HTERT RPE-1 (cell line): ENCODE measurements around the gene HSPA1B.
"Not testable (repeated sequence)": the region's sequence is repeated elsewhere in the genome, so short reads cannot be mapped to it uniquely, and the experiment has no call there.

Source experiments
- in situ Hi-C: fragments of 300-500 bp; cut with MboI; formaldehyde crosslinking; loops from 4 replicates; pipeline ENCODE4 v1.14.3; 2020; ENCODE audit warnings: low sequenced_read_pairs

Gene HSPA1B

DNA sequence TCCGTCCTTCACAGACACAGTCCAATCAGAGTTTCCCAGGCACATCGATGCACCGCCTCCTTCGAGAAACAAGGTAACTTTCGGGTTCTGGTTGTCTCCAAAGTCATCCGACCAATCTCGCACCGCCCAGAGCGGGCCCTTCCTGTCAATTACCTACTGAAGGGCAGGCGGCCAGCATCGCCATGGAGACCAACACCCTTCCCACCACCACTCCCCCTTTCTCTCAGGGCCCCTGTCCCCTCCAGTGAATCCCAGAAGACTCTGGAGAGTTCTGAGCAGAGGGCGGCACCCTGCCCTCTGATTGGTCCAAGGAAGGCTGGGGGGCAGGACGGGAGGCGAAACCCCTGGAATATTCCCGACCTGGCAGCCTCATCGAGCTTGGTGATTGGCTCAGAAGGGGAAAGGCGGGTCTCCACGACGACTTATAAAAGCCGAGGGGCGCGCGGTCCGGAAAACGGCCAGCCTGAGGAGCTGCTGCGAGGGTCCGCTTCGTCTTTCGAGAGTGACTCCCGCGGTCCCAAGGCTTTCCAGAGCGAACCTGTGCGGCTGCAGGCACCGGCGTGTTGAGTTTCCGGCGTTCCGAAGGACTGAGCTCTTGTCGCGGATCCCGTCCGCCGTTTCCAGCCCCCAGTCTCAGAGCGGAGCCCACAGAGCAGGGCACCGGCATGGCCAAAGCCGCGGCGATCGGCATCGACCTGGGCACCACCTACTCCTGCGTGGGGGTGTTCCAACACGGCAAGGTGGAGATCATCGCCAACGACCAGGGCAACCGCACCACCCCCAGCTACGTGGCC is at the start of gene HSPA1B:
Gene HSPA1B, plus strand, starts transcription at position 453 of the 794 bp plus-strand sequence. Its CDS starts 213 bp downstream, at position 666.
- in situ Hi-C loops: no loop called here

DNA sequence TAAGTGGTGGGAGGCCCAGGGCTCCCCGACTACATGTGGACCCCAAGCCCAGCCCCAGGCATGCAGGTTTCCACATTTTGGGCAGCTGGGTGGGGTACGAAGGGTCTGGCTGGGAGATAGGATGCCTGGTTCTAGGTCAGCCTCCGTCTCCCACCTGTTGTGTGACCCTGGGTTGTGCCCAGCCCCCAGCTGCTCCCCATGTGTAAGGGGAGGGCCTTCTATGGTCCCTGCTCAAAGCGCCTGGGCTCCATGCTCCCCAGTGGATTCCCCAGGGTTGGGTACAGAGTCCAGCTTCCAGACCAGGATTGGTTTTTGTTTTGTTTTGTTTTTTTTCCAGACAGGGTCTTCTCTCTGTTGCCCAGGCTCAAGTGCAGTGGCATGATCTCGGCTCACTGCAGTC is 49.3 kb upstream of the HSPA1B start:
- in situ Hi-C loops: no loop called here

DNA sequence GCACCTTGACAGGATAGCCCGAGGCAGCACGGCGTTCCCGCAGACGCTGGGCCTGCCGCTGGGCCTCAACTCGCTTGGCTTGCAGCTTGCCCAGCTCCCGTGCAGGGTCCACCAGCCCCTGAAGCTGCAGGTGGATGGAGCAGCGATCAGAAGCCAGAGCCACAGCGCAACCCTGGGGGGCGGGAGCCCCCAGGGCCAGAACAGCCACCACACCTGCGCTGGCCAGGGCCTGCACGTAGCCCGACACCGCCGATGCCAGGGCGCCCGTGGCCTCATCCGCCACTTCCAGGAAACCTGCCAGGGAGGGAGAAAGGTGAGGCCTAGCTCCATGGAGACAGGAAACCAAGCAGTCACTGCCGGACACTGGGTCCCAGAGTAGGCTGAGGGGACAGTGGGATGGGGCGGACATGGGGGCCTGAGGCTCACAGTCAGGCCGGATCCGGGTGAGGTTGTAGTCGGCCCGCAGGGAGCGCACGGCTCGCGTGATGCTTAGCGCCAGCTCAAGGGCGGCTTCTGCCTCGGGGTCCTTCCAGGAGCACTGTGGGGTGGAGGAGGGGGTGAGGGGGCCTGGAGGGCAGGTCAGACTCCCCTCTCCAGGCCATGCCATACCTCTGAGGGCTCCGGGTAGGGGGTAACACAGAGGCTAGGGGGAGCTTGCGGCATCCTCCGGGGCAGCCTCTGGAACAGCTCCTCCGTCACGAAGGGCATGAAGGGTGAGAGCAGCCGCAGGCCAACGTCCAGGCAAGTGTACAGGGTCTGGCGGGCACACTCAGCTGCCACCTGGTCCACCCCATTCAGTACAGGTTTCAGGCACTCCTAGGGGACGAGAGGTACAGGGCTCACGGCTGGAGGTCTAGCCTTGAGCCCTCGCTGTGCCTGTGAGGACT is 48.3 kb upstream of the HSPA1B start:
- in situ Hi-C loops: no loop called here

DNA sequence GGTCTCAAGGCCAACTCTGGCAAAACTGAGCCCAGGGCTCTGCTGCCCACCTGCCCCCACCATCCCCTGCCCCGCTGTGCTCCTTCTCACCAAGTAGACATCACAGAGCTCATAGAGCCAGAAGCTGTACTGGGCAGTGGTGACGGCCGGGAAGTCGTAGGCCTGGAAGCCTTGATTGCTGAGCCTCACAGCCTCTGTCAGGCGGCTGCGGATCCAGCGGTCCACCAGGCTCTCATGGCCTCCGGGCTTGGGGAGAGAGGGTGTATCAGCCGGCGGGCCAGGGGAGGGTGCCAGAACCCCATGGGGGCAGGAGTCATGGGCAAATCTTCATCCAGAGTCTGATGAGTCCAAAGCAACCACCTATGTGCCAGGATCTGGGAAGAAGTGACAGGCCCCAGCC is 47.6 kb upstream of the HSPA1B start:
- in situ Hi-C loops: no loop called here

DNA sequence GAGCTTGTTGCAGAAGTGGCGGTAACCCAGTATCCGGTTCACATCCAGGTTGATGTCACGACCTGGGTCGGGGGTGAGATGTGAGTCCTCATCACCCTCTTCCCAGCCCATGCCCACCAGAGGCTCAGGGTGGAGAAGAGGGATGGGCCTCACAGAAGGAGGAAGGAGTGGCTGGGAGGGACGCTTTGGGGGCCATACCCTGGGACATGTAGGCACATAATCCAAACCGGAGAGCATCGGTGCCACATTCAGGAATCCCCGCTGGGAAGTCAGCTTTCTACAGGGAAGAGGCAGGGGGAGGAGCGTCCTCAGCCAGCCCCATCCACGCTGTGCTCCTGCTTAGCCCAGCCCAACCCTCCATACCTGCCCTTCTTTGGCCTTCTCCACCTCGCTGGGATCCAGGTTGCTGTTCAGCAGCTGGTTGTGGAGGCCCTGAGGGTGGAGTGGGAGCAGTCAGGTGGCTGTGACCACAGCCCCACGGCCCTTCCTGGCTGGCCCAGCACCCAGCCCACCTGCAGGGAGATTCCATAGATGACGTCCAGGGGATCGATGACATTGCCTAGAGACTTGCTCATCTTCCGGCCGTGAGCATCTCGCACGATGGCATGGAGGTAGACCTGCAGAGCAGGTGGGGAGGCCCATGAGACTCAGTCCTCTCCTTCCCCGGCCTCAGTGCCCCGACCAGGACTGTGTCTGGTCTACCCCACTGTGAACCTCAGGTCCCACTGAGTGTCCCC is 46.9 kb upstream of the HSPA1B start:
- in situ Hi-C loops: no loop called here

- in situ Hi-C loops: no loop called here
Measured at GRCh38 chr6:31781244-31782125, 46.1 kb upstream of the HSPA1B start.

DNA sequence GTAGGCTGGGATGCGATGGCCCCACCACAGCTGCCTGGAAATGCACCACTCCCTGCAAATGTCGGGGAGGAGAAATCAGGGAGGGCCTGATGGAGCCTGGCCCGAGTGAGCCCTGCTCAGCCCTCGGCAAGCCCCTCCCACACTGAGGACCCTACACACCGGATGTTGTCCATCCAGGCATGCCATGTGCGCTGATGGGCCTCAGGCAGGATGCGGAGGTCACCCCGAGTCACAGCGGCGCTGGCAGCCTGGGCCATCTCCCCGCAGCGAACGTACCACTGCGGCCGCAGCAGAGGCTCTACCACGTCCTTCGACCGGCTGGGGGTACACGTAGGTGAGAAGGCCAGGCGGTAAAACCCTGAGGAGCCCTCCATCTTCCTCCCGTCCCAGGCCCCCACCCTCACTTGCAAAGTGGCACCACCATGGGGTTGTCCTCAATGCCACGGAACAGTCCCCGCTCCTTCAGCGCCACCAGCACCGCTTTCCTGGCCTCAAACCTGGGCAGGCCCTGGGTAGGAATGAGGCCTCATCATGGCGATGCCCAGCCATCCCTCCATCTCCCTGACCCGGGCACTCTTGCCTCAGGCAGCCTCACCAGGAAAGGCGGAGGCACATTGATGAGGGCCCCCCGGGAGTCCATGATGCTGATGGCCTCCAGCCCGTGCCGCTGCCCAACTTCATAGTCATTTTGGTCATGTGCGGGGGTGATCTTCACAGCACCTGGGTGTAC is 45.2 kb upstream of the HSPA1B start:
- in situ Hi-C loops: no loop called here

GRCh38 chr6:31784098-31784925 is 43.2 kb upstream of the HSPA1B start:
- in situ Hi-C loops: no loop called here

DNA sequence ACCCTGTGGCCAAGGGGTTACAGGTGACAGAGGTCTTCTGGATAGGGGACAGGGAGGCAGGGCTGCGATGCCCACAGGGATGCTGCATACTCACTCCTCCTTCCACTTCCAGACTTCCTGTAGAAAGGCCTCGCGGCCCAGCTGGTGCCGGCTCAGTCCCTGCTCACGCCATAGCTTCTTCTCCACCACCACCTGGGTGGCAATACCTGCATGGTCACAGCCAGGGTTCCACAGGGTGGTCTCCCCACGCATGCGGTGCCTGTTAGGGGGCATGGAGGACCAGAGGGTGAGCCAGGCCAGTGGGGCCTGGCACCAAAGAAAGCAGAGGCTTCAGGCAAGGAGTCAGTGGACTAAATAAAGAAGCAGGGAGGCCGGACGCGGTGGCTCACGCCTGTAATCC is 42.1 kb upstream of the HSPA1B start:
- in situ Hi-C loops: no loop called here

- in situ Hi-C loops: no loop called here
Measured at GRCh38 chr6:31791324-31792089, 36.0 kb upstream of the HSPA1B start.

- in situ Hi-C loops: no loop called here
Measured at GRCh38 chr6:31792090-31792374, 35.5 kb upstream of the HSPA1B start.

DNA sequence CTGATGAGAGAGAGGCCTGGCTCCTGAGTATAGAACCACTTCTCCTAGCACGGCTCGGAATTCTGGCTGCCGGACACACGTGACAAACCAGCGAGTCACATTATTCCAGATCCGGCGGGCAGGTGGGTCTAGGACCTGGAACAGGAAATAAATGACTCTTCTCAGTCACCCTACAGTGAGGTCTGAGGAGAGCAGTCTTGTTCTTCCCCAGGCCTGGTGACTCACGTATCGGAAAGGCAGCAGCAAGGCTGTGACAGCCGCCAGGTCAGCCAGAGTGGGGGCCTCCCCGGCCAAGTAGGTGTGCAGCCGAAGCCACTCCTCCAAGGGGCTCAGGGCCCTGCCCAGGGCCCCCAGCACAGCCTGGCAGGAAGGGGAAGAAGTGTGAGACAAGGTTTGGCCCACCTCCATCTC is 34.8 kb upstream of the HSPA1B start:
- in situ Hi-C loops: no loop called here

- in situ Hi-C loops: not testable (repeated sequence)
Measured at GRCh38 chr6:31793927-31794245, 33.7 kb upstream of the HSPA1B start.

- in situ Hi-C loops: no loop called here
Measured at GRCh38 chr6:31794294-31794865, 33.2 kb upstream of the HSPA1B start.

DNA sequence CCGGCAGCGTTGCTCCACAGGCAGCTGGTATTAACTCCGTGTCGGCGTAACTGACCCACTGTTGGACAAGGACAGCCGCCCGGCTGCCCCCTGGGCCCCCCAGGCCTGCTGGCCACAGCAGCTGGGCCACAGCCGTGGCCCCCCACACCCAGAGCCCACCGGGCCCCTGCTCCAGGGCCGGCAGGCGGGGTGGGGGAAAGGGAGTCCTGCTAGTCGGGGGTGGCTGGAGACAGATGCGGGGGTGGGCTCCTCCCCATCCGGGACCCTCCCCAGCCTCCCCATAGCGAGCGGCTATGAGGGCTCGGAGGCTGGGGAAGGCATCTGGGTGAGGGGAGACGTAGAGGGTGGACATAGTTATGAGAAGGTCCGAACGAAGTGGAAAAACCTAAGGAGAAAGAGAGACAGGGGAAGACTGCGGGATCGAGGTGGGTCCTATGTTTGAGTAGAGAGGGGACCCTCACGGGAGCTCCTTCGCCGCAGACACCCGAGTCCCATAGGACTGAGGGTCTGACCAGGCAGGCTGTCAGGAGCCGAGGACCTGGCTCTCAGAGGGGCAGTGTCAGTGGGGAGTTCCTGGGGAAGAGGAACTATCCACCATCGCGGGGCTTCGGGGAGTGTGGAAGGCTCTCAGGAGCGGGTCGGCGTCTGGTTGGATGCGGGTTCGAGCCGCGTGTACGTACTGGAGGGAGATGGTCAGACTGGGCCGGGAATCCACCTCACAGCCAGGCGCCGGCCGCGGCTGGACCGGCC is 32.5 kb upstream of the HSPA1B start:
- in situ Hi-C loops: no loop called here

GRCh38 chr6:31795616-31796298 is 31.8 kb upstream of the HSPA1B start, which contains the start of gene VARS1:
Gene VARS1 (minus strand): TSS chr6:31795752. CDS start chr6:31795217, 535 bp downstream.
- in situ Hi-C loops: no loop called here

DNA sequence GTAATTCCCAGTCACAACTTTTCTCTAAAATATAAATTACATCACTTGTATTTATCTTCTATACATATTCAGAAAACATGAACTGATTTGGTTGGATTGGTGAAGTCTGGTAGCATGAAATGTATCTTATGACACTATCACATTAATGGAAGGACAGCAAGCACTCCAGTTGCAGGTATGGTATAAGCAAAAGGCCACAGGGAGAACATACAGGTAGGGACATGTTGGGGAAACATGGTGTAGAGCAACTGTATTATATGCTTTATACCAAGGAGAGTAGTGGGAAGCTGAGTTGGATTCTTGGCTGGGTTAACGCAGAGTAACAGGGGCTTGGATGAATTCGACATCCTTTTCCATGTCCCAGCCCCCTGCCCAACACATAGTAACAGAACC is 30.5 kb upstream of the HSPA1B start:
- in situ Hi-C loops: no loop called here
